H9 (cell line): Measurements from ENCODE around the gene AIMP1. TPM values are rescaled to one million over a fixed set of nuclear protein-coding genes. Genes with fewer than 3 reads are reported as not detected.

Experiments
- DNase-seq: peaks from one replicate; pipeline ENCODE4 v3.0.0-alpha.2; 2017
- H2AFZ ChIP-seq: one replicate; pipeline ENCODE4 v1.6.1; 2013; ENCODE audit warnings: mild to moderate bottlenecking, low read length, control low read depth, moderate library complexity
- H2AK5ac ChIP-seq: 2 replicates; pipeline ENCODE4 v1.6.1; 2013; ENCODE audit warnings: low read length, control low read depth, mixed read lengths; ENCODE audit not compliant: insufficient read length
- H2BK120ac ChIP-seq: one replicate; pipeline ENCODE4 v1.6.1; 2013; ENCODE audit warnings: low read depth, mild to moderate bottlenecking, low read length, control low read depth, inconsistent platforms; ENCODE audit not compliant: poor library complexity, severe bottlenecking
- H2BK12ac ChIP-seq: 2 replicates; pipeline ENCODE4 v1.6.1; 2013; ENCODE audit warnings: low read length, control low read depth, mixed read lengths, low read depth; ENCODE audit not compliant: insufficient read length
- H2BK15ac ChIP-seq: 2 replicates; pipeline ENCODE4 v1.6.1; 2013; ENCODE audit warnings: low read depth, low read length, control low read depth
- H2BK20ac ChIP-seq: one replicate; pipeline ENCODE4 v1.6.1; 2013; ENCODE audit warnings: low read depth, mild to moderate bottlenecking, low read length, control low read depth, inconsistent platforms; ENCODE audit not compliant: poor library complexity, severe bottlenecking
- H2BK5ac ChIP-seq: 2 replicates; pipeline ENCODE4 v1.6.1; 2013; ENCODE audit warnings: low read length, control low read depth, mixed read lengths; ENCODE audit not compliant: insufficient read length
- H3K14ac ChIP-seq: 2 replicates; pipeline ENCODE4 v1.6.1; 2013; ENCODE audit warnings: low read length, control low read depth; ENCODE audit not compliant: insufficient read depth
- H3K18ac ChIP-seq: 2 replicates; pipeline ENCODE4 v1.6.1; 2013; ENCODE audit warnings: low read depth, mild to moderate bottlenecking, mixed read lengths, low read length, control low read depth; ENCODE audit not compliant: insufficient read length
- H3K23ac ChIP-seq: 2 replicates; pipeline ENCODE4 v1.6.1; 2013; ENCODE audit warnings: low read length, control low read depth, mixed read lengths, low read depth; ENCODE audit not compliant: insufficient read length
- H3K23me2 ChIP-seq: 2 replicates; pipeline ENCODE4 v1.6.1; 2013; ENCODE audit warnings: low read depth, mild to moderate bottlenecking, mixed read lengths, low read length, control low read depth; ENCODE audit not compliant: insufficient read length, poor library complexity, severe bottlenecking
- H3K27ac ChIP-seq: 2 replicates; pipeline ENCODE4 v1.5.1; 2013; ENCODE audit warnings: low read length, control low read depth, mixed read lengths, low read depth; ENCODE audit not compliant: insufficient read length
- H3K27me3 ChIP-seq: 2 replicates; pipeline ENCODE4 v1.6.1; 2013; ENCODE audit warnings: low read length, control low read depth, inconsistent platforms; ENCODE audit not compliant: insufficient read depth
- H3K4ac ChIP-seq: 2 replicates; pipeline ENCODE4 v1.6.1; 2013; ENCODE audit warnings: low read depth, mild to moderate bottlenecking, control low read depth, inconsistent platforms, low read length, moderate library complexity
- H3K4me1 ChIP-seq: 2 replicates; pipeline ENCODE4 v1.6.1; 2013; ENCODE audit warnings: low read length, control low read depth, inconsistent platforms; ENCODE audit not compliant: insufficient read depth
- H3K4me2 ChIP-seq: 2 replicates; pipeline ENCODE4 v1.6.1; 2013; ENCODE audit warnings: low read length, control low read depth, mixed read lengths; ENCODE audit not compliant: insufficient read length, insufficient read depth
- H3K56ac ChIP-seq: 2 replicates; pipeline ENCODE4 v1.6.1; 2013; ENCODE audit warnings: low read depth, mild to moderate bottlenecking, mixed read lengths, low read length, control low read depth; ENCODE audit not compliant: insufficient read length
- H3K79me1 ChIP-seq: 2 replicates; pipeline ENCODE4 v1.6.1; 2013; ENCODE audit warnings: low read depth, mild to moderate bottlenecking, moderate library complexity, low read length, control low read depth, inconsistent platforms; ENCODE audit not compliant: insufficient read depth, poor library complexity, severe bottlenecking
- H3K79me2 ChIP-seq: 2 replicates; pipeline ENCODE4 v1.6.1; 2013; ENCODE audit warnings: low read length, control low read depth, inconsistent platforms; ENCODE audit not compliant: insufficient read depth
- H3K9ac ChIP-seq: 2 replicates; pipeline ENCODE4 v1.6.1; 2013; ENCODE audit warnings: low read length, control low read depth, mixed read lengths; ENCODE audit not compliant: insufficient read length; ENCODE audit errors: extremely low read depth
- H3K9me3 ChIP-seq: one replicate; pipeline ENCODE4 v1.6.1; 2013; ENCODE audit warnings: low read depth, low read length, inconsistent platforms; ENCODE audit not compliant: control insufficient read depth
- H3T11ph ChIP-seq: one replicate; pipeline ENCODE4 v1.6.1; 2013; ENCODE audit warnings: mild to moderate bottlenecking, low read length, control low read depth, inconsistent platforms
- H4K20me1 ChIP-seq: one replicate; pipeline ENCODE4 v1.6.1; 2013; ENCODE audit not compliant: control insufficient read depth, insufficient read length, insufficient read depth
- H4K5ac ChIP-seq: 2 replicates; pipeline ENCODE4 v1.6.1; 2013; ENCODE audit warnings: low read depth, mild to moderate bottlenecking, mixed read lengths, low read length, control low read depth; ENCODE audit not compliant: insufficient read length
- H4K8ac ChIP-seq: replicated peaks from 2 replicates; pipeline ENCODE4 v1.6.1; 2013; ENCODE audit warnings: low read length, control low read depth, mixed read lengths, low read depth; ENCODE audit not compliant: insufficient read length
- H4K91ac ChIP-seq: 2 replicates; pipeline ENCODE4 v1.6.1; 2013; ENCODE audit warnings: low read depth, mild to moderate bottlenecking, moderate library complexity, mixed read lengths, low read length, control low read depth; ENCODE audit not compliant: insufficient read length
- H3K27ac Mint-ChIP-seq, 3 experiments: 2 replicates in 2 of 3; 3 replicates in 1 of 3; pipeline ENCODE4 v1.8.0; 2020 to 2021; ENCODE audit warnings: mixed read lengths in 3 of 3, mild to moderate bottlenecking in 1 of 3, moderate library complexity in 1 of 3
- H3K27me3 Mint-ChIP-seq: 2 replicates; pipeline ENCODE4 v1.8.0; 2021; ENCODE audit warnings: low read depth, mild to moderate bottlenecking, moderate library complexity, mixed read lengths
- H3K36me3 Mint-ChIP-seq, 3 experiments: 2 replicates in 2 of 3; 3 replicates in 1 of 3; pipeline ENCODE4 v1.8.0; 2020 to 2021; ENCODE audit warnings: low read depth in 3 of 3, mixed read lengths in 3 of 3; ENCODE audit not compliant: insufficient read depth in 1 of 3
- H3K4me1 Mint-ChIP-seq, 2 experiments: 2 replicates each; pipeline ENCODE4 v1.8.0; 2020; ENCODE audit warnings: mixed read lengths in 2 of 2
- H3K4me3 Mint-ChIP-seq, 2 experiments: 2 replicates in 1 of 2; 3 replicates in 1 of 2; pipeline ENCODE4 v1.8.0; 2020 to 2021; ENCODE audit warnings: mild to moderate bottlenecking in 2 of 2, mixed read lengths in 2 of 2, moderate library complexity in 1 of 2
- H3K9me3 Mint-ChIP-seq, 2 experiments: 2 replicates in 1 of 2; 3 replicates in 1 of 2; pipeline ENCODE4 v1.8.0; 2020; ENCODE audit warnings: mild to moderate bottlenecking in 2 of 2, mixed read lengths in 2 of 2, moderate library complexity in 1 of 2
- WGBS: extraction: QIAGEN DNeasy Blood & Tissue Kit; methylation state at CpG from one replicate; pipeline ENCODE4 v1.1.7; 2013; ENCODE audit warnings: missing lambda C conversion rate, low lambda C conversion rate, mixed read lengths; ENCODE audit not compliant: insufficient read length; ENCODE audit errors: extremely low coverage; 5-methylcytosine and 5-hydroxymethylcytosine counted together
- total RNA-seq: library from RNA; stranded (reverse); gene quantifications from 2 replicates; pipeline ENCODE4 v1.2.1, GENCODE V29; 2021
- TF ChIP-seq, protein P1 (sequence below): fragments of 200-600 bp; sonication (generic); conservative IDR thresholded peaks from 3 replicates; pipeline ENCODE4 v1.8.0; 2021; ENCODE audit warnings: antibody characterized with exemption, mild to moderate bottlenecking

The AIMP1 gene
- total RNA-seq, 1 experiment from 2014 or later, result 36.8 TPM

DNA sequence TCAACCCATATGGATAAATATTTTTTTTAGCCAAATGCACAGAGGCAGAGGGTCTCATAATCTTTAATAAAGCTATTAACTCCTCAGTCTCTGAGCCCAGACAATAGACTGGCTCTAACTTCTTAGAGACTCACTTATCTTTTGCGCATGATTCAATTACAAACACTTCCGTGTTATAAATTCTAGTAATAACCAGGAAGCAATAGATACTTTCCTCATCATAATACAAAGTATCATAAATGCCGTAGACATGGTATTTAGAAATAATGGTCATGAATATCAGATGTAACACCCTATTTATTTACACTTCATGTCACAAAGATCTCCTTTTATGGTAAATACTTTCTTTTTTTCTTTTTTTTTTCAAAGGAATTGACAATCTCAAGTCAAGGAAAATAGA is 56.7 kb downstream of the AIMP1 start:
- TF ChIP-seq, protein P1, sequence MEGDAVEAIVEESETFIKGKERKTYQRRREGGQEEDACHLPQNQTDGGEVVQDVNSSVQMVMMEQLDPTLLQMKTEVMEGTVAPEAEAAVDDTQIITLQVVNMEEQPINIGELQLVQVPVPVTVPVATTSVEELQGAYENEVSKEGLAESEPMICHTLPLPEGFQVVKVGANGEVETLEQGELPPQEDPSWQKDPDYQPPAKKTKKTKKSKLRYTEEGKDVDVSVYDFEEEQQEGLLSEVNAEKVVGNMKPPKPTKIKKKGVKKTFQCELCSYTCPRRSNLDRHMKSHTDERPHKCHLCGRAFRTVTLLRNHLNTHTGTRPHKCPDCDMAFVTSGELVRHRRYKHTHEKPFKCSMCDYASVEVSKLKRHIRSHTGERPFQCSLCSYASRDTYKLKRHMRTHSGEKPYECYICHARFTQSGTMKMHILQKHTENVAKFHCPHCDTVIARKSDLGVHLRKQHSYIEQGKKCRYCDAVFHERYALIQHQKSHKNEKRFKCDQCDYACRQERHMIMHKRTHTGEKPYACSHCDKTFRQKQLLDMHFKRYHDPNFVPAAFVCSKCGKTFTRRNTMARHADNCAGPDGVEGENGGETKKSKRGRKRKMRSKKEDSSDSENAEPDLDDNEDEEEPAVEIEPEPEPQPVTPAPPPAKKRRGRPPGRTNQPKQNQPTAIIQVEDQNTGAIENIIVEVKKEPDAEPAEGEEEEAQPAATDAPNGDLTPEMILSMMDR, result no peak

More for the DNA sequence above, 56.7 kb downstream of the AIMP1 start:
- Histone ChIP-seq H3K14ac (no peak overlapping the region), H3K27ac (no peak overlapping the region), H4K91ac (no peak overlapping the region), H2BK5ac (no peak overlapping the region), H2BK12ac (no peak overlapping the region), H3K23ac (no peak overlapping the region), H3K79me2 (no peaks in the 10 kb centered on the region), H3T11ph (no peak overlapping the region), H4K20me1 (no peaks in the 10 kb centered on the region), H3K4me2 (no peak overlapping the region), H3K56ac (no peak overlapping the region), H3K27me3 (no peaks in the 10 kb centered on the region), H3K9me3 (no peaks in the 10 kb centered on the region), H3K18ac (no peak overlapping the region), H4K8ac (no peak overlapping the region), H2AK5ac (no peak overlapping the region), H3K23me2 (no peaks in the 10 kb centered on the region), H2BK20ac (no peak overlapping the region), H4K5ac (no peak overlapping the region), H2BK120ac (no peak overlapping the region), H2BK15ac (no peak overlapping the region), H2AFZ (no peak overlapping the region), H3K9ac (no peak overlapping the region), H3K4me1 (no peaks in the 10 kb centered on the region), H3K4ac (no peak overlapping the region), H3K79me1 (no peaks in the 10 kb centered on the region)
- Mint-ChIP-seq H3K27ac (no peak overlapping the region), H3K9me3 (no peaks in the 10 kb centered on the region), H3K4me1 (peaks cover 0 to 2% of the 10 kb centered on the region in 2 experiments; a peak in 1 of 4 replicates), H3K27me3 (no peaks in the 10 kb centered on the region), H3K36me3 (no peaks in the 10 kb centered on the region), H3K4me3 (no peak overlapping the region)
- no peak for DNase-seq
- no CpG with 5 or more reads among the region's 3 CpGs for WGBS
